Measurements from ENCODE around the gene EDEM2.
"Not testable (repeated sequence)": the region's sequence is repeated elsewhere in the genome, so short reads cannot be mapped to it uniquely, and the experiment has no call there.

Gene EDEM2

GRCh38 chr20:35079472-35080347, 67.4 kb downstream of the EDEM2 start:
- peaks cover 17% of the 10 kb centered on the region for H3K36me3 ChIP-seq (replicated peaks)
- no peaks in the 10 kb centered on the region; the same call in none of the 2 replicates for H3K4me1 ChIP-seq
- H3K27me3 ChIP-seq (ENCODE audit: low read depth) = no peaks in the 10 kb centered on the region
- no peaks in the 10 kb centered on the region for H3K9me3 ChIP-seq
- in situ Hi-C loops (cut with MboI; ENCODE audit: low sequenced_read_pairs) = no loop called here
- DNase-seq (ENCODE audit: low spot score in 2 of 2) = no peak
- no peak overlapping the region for H3K4me3 ChIP-seq

DNA sequence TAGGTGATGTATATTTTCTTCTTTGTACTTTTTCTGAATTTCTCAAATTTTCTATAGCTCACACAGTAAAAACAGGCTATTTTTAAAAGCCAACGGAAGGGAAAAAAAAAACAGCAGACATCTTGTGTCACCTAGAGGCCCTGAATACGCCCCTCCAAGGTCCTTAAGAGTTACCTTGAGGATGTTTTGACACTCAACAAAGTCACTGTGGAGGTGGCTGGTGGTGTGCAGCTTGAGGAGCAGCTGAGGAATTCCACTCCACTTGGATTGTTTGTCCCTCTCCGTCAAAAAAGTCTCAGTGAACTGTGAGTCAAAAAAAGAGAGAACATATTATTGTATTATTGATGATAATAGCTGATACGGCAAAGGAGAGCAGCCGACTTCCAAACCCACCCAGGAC, 69.3 kb downstream of the EDEM2 start:
- H3K27me3 ChIP-seq (ENCODE audit: low read depth) = no peaks in the 10 kb centered on the region
- peaks cover 17% of the 10 kb centered on the region for H3K36me3 ChIP-seq (replicated peaks)
- no peak overlapping the region for H3K4me3 ChIP-seq
- H3K4me1 ChIP-seq = no peaks in the 10 kb centered on the region; the same call in none of the 2 replicates
- H3K9me3 ChIP-seq = no peaks in the 10 kb centered on the region
- no peak for DNase-seq (ENCODE audit: low spot score in 2 of 2)
- in situ Hi-C loops (cut with MboI; ENCODE audit: low sequenced_read_pairs) = no loop called here

DNA sequence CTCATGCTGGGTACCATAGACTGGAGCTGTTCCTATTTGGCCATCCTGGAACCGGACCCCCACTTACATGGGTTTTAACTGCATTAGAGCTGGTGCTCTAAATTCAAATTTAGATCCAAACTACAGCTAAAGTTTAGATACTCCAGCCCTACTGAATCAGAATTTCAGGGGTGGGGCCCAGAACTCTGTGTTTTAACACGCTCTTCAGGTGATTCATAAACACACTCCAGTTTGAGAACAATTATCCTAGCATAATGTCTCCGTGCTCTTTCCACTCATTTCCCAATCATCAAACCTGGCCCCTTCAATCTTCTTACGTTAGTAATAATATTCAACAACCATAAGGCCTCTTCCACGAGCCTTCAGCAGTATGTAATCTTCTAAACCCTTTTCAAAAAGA, 69.8 kb downstream of the EDEM2 start:
- H3K27me3 ChIP-seq (ENCODE audit: low read depth) = no peaks in the 10 kb centered on the region
- no peak for DNase-seq (ENCODE audit: low spot score in 2 of 2)
- in situ Hi-C loops (cut with MboI; ENCODE audit: low sequenced_read_pairs) = no loop called here
- H3K9me3 ChIP-seq = no peaks in the 10 kb centered on the region
- H3K36me3 ChIP-seq (replicated peaks) = peaks cover 17% of the 10 kb centered on the region
- no peaks in the 10 kb centered on the region; the same call in none of the 2 replicates for H3K4me1 ChIP-seq
- no peak overlapping the region for H3K4me3 ChIP-seq

DNA sequence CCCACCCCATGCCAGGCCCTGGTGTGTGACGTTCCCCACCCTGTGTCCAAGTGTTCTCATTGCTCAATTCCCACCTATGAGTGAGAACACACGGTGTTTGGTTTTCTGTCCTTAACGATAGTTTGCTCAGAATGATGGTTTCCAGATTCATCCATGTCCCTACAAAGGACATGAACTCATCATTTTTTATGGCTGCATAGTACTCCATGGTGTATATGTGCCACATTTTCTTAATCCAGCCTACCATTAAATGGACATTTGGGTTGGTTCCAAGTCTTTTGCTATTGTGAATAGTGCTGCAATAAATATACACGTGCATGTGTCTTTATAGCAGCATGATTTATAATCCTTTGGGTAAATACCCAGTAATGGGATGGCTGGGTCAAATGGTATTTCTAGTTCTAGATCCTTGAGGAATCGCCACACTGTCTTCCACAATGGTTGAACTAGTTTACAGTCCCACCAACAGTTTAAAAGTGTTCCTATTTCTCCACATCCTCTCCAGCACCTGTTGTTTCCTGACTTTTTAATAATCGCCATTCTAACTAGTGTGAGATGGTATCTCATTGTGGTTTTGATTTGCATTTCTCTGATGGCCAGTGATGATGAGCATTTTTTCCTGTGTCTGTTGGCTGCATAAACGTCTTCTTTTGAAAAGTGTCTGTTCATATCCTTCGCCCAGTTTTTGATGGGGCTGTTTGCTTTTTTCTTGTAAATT, 75.5 kb downstream of the EDEM2 start:
- in situ Hi-C loops (cut with MboI; ENCODE audit: low sequenced_read_pairs); H3K4me3 ChIP-seq; DNase-seq (ENCODE audit: low spot score in 2 of 2); H3K27me3 ChIP-seq (ENCODE audit: low read depth); H3K9me3 ChIP-seq; H3K4me1 ChIP-seq: not testable (repeated sequence)
- H3K36me3 ChIP-seq (replicated peaks) = peaks cover 12% of the 10 kb centered on the region

DNA sequence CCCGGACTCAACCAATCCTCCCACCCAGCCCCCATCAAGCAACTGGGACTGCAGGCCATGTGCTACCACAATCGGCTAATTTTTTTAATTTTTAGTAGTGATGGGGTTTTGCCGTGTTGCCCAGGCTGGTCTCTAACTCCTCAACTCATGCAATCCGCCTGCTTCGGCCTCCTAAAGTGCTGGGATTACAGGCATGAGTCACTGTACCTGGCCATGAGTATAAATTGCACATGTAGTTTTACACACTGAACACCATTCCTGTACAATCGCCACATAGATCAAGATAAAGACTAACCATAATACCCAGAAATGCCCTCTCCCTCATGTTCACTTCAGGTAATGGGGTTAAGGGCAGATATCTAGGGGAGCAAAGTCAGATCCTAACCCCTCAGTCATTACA, 80.9 kb downstream of the EDEM2 start:
- no peaks in the 10 kb centered on the region for H3K27me3 ChIP-seq (ENCODE audit: low read depth)
- peaks cover 12% of the 10 kb centered on the region for H3K4me1 ChIP-seq
- no peak overlapping the region for H3K4me3 ChIP-seq
- H3K9me3 ChIP-seq = no peaks in the 10 kb centered on the region
- in situ Hi-C loops (cut with MboI; ENCODE audit: low sequenced_read_pairs) = no loop called here
- DNase-seq (ENCODE audit: low spot score in 2 of 2) = no peak
- H3K36me3 ChIP-seq (replicated peaks) = peaks cover 18% of the 10 kb centered on the region

All from HAP-1 (cell line).